ENCODE results near the gene ATP5MC2. TPM values are rescaled to one million over a fixed set of nuclear protein-coding genes. Genes with fewer than 3 reads are reported as not detected.

The ATP5MC2 gene
- total RNA-seq, 3 donors from 2014 or later: 286 to 394 (median 306) TPM

- Histone ChIP-seq H3K36me3 (no peaks in the 10 kb centered on the region), H3K27ac (peak overlapping the region in 1 of 2 donors; percentile 26), H3K4me3 (peak overlapping the region; percentile 27 to 52 (median 30)), H3K4me1 (no peaks in the 10 kb centered on the region), H3K9me3 (no peaks in the 10 kb centered on the region), H3K27me3 (no peaks in the 10 kb centered on the region)
- TF ChIP-seq CTCF (IDR thresholded peaks at IDR 0.05) (no peak), POLR2A (IDR thresholded peaks at IDR 0.05) (no peak), POLR2AphosphoS5 (IDR thresholded peaks at IDR 0.05) (no peak)
- no peak for DNase-seq (ENCODE audit: low spot score in 2 of 2)
- intact Hi-C loops (cut with DNase I; ENCODE audit: low total_unique reads): loop anchor here (10.0 kb wide), 1 partner anchor 53 kb away; no protein-coding TSS in a partner anchor
These were observed 58.2 kb downstream of the ATP5MC2 start for GRCh38 chr12:53617700-53618099.

GRCh38 chr12:53616950-53617349 lies 58.9 kb downstream of the ATP5MC2 start:
- intact Hi-C loops (cut with DNase I; ENCODE audit: low total_unique reads): loop anchor here (10.0 kb wide), 1 partner anchor 52 kb away; no protein-coding TSS in a partner anchor
- DNase-seq (ENCODE audit: low spot score in 2 of 2): no peak
- H3K36me3 ChIP-seq: no peaks in the 10 kb centered on the region
- H3K4me1 ChIP-seq: no peaks in the 10 kb centered on the region
- no peak for TF ChIP-seq CTCF (IDR thresholded peaks at IDR 0.05)
- no peak for TF ChIP-seq POLR2A (IDR thresholded peaks at IDR 0.05)
- no peak for TF ChIP-seq POLR2AphosphoS5 (IDR thresholded peaks at IDR 0.05)
- H3K27me3 ChIP-seq: no peaks in the 10 kb centered on the region
- peak overlapping the region; percentile 13 to 26 for H3K27ac ChIP-seq
- H3K9me3 ChIP-seq: no peaks in the 10 kb centered on the region
- H3K4me3 ChIP-seq: no peak overlapping the region

Other genes with a start within 250 kb of the ATP5MC2 start
- 10 to 100 TPM; 57.1 to 65.1 (median 61.0) TPM for gene PRR13, start 234.3 kb downstream of the ATP5MC2 start, total RNA-seq
- 100 to 1,000 TPM; 512 to 722 (median 529) TPM for gene PCBP2, start 224.0 kb downstream of the ATP5MC2 start, total RNA-seq
- 10 to 100 TPM; 16.4 to 28.8 (median 24.6) TPM for gene MAP3K12, start 176.6 kb downstream of the ATP5MC2 start, total RNA-seq
- 10 to 100 TPM; 24.8 to 45.1 (median 37.0) TPM for gene TARBP2, start 174.8 kb downstream of the ATP5MC2 start, total RNA-seq
- under 1 TPM in 1 of 3 donors, not detected in 2; 0.98 TPM for gene NPFF, start 168.6 kb downstream of the ATP5MC2 start, total RNA-seq
- gene ATF7, start 49.7 kb downstream of the ATP5MC2 start, total RNA-seq: 10 to 100 TPM; 31.4 to 34.1 (median 33.4) TPM
- 100 to 1,000 TPM; 218 to 301 (median 295) TPM for gene CALCOCO1, start 51.4 kb upstream of the ATP5MC2 start, total RNA-seq
- not detected for gene CISTR, start 75.9 kb upstream of the ATP5MC2 start, total RNA-seq

All from breast epithelium (tissue), 4 donors.